Measurements from ENCODE around the gene CLEC4G.

Gene CLEC4G

DNA sequence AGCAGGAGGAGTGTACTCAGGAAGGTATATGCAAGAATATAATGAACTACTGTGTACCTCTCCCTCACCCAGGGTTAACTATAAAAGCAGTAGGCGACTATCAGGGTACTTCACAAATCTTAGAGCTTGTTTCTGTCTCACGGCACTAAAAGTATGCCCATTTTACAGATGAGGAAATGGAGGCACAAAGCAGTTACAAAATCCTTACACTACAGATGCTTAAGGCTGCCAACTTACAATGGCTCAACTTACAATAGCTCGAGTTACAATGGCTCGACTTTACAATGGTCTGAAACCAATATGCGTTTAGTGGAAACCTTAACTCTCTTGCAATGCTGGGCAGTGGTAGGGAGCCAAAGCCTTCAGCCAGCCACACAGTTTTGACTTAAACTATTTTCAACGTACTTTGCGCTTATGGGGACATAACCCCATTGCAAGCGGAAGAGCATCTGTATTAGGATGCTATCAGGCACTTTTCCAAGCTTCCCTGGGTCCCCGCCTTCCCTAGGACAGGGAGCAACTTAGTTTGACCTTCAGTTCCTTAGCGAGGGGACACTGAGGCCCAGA is 34.1 kb downstream of the CLEC4G start:
- DNase-seq (ENCODE audit: low read depth), result no peak

DNA sequence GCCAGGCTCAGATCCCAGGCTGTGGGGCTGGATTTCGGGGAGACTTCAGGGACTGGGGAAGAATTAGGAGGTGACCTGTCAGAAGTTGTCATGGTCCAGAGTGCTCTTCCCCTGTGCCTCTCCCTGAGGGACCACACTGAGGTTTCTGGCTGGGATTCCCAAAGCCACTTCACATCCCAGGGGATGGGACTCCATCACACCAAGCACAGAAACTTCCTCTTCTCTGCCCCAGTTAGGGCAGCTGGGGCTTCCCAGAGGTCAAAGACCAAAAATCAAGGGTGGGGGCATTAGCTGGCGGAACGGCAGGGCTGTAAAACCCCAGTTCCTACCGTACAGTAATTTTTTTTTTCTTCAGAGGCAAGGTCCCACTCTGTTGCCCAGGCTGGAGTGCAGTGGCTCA is 37.4 kb downstream of the CLEC4G start:
- no peak for DNase-seq (ENCODE audit: low read depth)

DNA sequence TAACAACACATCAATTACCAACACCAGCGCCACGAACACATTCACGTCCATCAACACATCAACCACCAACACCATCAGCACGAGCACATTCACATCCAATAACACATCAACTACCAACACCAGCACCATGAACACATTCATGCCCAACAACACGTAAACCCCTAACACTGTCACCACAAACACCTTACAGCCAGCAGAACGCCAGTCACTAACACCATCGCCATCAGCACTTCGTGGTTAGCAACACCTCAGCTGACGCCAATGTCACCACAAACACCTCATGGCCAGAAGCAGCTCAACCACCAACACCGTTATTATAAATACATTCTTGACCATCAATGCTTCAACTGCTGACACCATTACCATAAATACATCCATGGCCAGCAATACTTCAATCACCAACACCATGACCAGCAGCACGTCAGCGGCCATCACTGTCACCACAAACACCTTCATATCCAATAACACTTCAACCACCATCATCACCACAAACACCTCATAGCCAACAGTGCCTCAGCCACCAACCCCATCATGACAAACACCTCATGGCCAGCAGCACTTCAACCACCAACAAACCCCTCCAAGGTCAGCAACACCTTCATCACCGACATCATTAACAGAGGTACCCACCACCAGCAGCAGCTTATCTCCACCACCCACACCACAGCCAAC is 39.4 kb downstream of the CLEC4G start:
- no peak for DNase-seq (ENCODE audit: low read depth)

DNA sequence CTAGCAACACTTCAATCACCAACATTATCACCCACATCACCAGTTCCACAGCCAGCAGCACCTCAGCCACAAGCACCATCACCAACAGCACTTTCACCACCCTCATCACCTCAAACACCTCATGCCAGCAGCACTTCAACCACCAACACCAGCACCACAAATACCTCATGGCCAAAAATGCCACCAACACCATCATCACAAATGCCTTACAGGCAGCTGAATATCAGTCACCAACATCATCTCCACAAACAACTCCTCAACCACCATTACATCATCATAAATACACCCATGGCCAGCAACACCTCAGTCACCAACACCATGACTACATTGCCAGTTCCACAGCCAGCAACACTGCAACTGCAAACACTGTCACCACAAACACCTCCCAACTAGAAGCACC is 40.4 kb downstream of the CLEC4G start:
- DNase-seq (ENCODE audit: low read depth), result no peak

DNA sequence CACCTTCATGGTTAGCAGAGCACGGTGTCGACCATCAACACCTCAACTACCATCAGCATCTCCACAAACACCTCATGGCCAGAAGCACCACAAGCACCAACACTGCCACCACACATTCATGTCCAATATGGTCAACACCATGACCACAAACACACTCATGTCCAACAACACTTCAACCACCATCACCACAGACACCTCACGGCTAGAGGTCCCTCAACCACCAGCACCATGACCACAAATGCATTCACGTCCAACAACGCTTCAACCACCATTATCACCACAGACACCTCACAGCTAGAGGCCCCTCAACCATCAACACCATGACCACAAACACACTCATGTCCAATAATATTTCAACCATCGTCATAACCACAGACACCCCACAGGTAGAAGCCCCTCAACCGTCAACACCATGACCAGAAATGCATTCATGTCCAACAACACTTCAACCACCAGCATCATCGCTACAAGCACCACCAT is 41.1 kb downstream of the CLEC4G start:
- DNase-seq (ENCODE audit: low read depth), result no peak

DNA sequence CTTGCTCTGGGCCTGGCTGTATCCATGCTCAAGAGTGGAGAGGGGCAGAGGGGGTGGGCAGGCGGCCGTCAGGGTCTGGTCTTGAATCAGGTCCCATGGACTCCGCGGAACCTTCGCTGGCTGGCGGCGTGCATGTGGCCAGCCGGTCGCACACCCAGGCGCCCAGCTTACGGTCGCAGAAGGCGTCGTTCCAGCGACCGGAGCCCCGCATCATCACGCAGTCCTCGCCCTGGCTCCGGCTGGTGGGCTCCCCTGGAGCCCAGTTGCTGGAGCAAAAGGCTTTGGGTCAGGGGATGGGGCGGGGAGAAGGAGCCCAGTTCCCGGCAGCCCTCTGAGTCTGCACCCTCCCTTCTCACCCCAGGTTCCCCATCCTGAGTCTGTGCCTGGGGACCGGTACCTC is 42.7 kb downstream of the CLEC4G start:
- DNase-seq (ENCODE audit: low read depth), result no peak

DNA sequence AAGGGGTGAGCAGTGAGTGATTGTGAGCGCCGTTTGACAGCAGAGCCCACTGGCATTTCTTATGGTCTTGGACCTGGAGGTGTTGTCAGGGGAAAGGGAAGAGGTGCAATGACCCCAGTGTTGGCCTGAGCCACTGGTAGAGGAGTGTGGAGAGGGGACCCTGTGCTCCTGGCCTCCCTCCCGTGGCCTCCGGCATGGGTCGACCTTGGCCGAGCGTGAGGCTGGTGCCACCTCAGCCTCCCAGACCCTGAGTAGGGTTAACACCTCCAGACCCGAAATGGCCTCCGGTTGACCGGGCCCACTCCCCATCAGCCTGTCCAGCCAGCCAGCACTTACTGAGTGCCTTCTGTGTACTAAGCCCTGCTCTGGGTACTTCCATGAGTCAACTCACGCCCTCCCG is 44.7 kb downstream of the CLEC4G start:
- DNase-seq (ENCODE audit: low read depth), result no peak

DNA sequence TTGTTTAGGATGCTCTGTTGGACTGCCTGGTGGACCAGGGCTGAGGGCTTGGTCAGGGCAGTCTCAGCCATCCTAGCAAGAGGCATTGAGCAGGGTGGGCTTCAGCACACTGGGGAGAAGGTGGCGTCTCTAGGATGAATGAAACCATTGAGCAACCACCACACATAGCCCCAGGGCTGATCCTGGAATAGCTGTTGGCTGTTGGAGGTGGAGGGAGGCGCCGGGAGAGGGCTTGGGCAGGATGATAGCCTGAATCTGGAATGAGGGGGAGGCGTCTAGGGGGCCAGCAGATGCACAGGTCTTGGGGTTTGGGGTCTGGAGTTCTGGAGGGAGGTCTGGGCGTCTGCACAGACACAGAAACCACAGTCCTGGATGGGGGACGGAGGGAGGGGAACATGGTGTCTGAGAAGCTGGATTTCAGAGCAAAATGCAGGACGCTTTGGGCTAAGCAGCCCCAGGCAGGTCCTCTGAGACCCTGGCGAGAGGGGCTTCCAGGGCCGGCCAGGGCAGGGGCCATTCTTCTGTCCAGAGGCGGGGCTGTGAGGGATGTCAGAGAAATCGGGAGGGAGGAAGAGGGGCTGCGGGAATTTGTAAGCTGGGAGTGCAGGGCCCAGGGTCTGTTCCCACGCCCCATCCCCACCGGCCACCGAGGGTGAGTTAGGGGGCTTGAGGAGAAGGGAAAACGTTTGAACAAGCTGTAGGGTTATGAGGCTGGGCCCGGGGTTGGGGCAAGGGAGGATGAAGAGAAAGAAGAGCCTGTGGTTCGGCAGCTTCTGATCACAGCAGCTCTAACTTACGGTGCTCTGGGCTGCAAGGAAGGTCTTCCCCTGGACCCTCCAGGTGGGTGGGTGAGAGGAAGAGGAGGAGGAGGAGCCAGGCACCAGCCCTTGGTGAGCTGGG is 46.1 kb downstream of the CLEC4G start:
- no peak for DNase-seq (ENCODE audit: low read depth)

DNA sequence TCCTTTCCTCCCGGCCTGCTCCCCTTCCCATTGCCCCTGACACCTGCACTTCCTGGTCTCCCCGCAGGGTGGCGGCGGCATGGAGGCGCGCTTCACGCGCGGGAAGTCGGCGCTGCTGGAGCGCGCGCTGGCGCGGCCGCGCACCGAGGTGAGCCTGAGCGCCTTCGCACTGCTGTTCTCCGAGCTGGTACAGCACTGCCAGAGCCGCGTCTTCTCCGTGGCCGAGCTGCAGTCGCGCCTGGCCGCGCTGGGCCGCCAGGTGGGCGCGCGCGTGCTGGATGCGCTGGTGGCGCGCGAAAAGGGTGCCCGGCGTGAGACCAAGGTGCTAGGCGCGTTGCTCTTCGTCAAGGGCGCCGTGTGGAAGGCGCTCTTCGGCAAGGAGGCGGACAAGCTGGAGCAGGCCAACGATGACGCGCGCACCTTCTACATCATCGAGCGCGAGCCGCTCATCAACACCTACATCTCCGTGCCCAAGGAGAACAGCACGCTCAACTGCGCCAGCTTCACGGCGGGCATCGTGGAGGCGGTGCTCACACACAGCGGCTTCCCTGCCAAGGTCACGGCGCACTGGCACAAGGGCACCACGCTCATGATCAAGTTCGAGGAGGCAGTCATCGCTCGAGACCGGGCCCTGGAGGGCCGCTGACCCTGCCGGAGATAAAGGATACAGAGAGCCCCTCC is 49.6 kb downstream of the CLEC4G start:
- DNase-seq (ENCODE audit: low read depth), result no peak

DNA sequence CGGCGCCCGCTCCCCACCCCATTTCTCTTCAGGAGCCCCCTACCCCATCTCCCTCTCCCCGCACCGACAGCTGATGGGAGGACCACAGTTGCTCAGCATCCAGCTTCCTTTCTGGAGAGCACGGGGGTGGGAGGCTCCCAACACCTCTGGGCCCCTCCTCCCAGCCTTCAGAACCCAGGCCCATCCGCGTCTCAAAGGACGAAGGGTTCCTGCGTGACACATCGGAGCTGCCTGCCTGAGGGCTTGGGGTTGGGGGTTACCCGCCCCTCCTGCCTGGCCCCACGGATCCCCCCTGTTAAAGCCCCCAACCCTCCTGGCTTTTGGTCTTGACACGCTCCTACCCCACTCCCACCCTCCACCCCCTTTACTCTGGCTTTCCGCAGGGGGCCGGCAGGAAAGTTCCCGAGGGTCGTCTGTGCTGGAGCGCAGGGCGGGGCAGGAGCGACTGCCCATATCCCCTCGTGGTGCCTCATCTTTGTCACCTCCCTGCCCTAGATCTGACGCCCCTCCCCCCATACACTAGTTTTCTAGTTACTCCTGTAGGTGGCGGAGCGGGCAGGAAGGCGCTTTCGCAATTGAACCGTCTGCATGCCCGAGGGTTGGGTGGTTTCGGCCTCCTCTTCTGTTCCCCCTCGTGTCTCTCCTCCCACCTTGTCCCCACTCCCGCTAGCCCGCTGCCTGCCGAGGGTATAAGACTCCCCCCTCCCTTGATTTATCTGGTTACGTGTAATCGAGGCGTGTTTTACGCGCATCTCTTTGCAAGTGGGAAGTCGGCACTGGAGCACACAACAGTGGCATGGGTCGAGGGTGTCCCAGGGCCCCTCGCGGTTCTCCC is 50.4 kb downstream of the CLEC4G start:
- DNase-seq (ENCODE audit: low read depth), result peak; percentile 66

DNA sequence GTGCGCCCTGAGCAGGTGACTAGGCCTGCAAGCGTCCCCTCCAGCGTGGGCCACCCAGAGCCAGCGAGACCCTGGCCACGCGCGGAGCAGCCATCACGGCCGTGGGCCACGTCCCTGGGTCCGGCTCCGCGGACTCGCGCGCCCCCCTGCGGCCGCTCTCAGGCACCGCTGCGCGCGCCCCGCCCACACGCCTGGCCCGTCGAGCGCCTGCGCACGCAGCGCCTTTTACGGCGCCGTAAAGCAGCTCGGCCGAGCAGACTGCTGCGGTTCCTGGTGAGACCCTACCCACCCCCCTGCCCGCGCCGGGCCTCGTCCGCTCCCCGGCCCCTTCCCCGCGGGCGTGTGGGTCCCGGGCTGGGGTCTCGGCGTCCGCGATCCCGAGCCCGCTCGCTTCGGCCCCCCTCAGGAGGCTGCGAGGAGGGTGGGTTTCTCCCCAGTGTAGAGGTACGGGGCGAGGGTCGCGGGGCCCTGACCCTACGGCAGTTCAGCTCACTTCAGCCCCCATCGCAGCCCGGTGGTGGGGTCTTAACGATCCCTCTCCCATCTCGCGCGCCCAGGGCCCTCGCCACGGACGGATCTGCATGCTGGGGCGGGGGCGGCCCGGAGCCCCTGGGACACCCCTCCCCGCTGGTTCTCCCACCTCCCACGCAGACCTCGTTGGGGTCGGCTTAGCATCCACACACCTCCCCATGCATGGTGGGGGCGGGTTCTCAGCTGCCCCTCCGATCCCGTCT is 51.1 kb downstream of the CLEC4G start, which contains the start of gene TRAPPC5:
Gene TRAPPC5 (plus strand): TSS at position 228 of the 734 bp plus-strand sequence. CDS start 1,421 bp downstream, outside the sequence.
- peak; percentile 63 for DNase-seq (ENCODE audit: low read depth)

DNA sequence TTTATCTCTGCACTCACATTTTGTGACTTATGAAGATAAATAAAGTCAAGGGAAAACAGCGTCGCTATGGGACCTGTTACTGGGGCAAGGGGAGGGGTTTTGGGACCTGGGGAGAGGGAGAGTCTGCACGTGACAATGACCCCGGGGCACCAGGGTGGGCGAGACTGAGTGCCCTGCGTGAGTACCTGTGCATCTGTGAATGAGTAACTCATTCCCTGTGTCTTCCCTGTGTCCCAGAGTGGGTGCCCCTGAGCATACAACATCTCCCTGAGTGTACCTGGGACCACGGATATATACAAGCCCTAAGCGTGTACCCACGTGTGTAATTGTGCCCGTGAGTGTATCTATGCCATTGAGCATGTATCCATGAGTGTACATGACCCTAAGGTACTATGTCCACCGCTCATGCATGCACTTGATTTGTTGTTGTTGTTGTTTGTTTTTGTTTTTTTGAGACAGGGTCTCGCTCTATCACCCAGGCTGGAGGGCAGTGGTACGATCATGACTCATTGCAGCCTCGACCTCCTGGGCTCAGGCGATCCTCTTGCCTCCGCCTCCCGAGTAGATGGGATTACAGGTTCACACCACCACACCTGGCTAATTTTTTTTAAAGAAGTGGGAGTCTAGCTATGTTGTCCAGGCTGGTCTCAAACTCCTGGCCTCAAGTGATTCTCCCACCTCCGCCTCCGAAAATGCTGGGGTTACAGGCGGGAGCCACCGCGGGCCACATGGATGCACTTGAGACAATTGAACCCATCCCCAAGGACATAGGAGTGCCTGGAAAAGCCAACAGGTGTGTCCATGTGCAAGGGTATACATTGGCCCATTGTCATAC is 51.9 kb downstream of the CLEC4G start:
- DNase-seq (ENCODE audit: low read depth), result no peak

DNA sequence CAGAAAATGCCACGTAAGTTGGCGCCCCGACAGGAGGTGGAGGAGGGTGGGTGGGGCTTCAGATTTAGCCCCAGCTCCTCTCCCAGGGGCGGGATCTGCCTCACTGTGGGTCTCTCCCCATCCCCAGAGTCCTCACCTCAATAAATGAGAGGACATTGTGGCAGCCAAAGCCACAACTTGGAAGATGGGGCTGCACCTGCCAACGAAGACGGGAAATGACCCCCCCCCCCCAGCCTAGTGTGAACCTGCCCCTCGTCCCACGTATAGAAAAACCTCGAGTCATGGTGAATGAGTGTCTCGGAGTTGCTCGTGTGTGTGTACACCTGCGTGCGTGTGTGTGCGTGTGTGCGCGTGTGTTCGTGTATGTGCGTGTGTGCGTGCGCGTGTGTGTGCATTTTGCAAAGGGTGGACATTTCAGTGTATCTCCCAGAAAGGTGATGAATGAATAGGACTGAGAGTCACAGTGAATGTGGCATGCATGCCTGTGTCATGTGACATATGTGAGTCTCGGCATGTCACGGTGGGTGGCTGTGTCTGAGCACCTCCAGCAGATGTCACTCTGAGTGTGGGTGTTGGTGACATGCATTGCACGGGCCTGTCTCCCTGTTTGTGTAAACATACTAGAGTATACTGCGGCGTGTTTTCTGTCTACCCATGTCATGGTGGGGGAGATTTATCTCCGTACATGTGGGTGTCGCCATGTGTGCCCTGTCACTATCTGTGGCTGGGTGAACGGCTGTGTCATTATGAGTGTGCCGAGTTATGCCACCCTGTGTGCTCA is 52.7 kb downstream of the CLEC4G start:
- DNase-seq (ENCODE audit: low read depth), result peak; percentile 41

Data from stimulated activated CD8-positive, alpha-beta memory T cell treated with anti-CD3 and anti-CD28 coated beads, Interleukin-15, amount 100 ng/mL, for 1 hour (primary cell).